ENCODE data around the gene LILRB4.

GRCh38 chr19:54662730-54663129 lies at the start of gene LILRB4:
- TF ChIP-seq POLR2A (IDR thresholded peaks at IDR 0.05; ENCODE audit: low read depth, low read length) (no peak), CTCF (conservative IDR thresholded peaks at IDR 0.05; ENCODE audit: low read depth, low read length) (no peak), MAFK (IDR thresholded peaks at IDR 0.05; ENCODE audit: low read depth, low read length) (no peak), NFE2L2 (IDR thresholded peaks at IDR 0.05; ENCODE audit: low read depth, low read length) (no peak), SMC3 (IDR thresholded peaks at IDR 0.05; ENCODE audit: low read depth, low read length) (no peak), FOS (IDR thresholded peaks at IDR 0.05; ENCODE audit: low read depth, low read length) (no peak), USF2 (IDR thresholded peaks at IDR 0.05; ENCODE audit: low read depth, low read length) (no peak)

All from IMR-90 (cell line).